Measurements from ENCODE around the gene MRPL9.

DNA sequence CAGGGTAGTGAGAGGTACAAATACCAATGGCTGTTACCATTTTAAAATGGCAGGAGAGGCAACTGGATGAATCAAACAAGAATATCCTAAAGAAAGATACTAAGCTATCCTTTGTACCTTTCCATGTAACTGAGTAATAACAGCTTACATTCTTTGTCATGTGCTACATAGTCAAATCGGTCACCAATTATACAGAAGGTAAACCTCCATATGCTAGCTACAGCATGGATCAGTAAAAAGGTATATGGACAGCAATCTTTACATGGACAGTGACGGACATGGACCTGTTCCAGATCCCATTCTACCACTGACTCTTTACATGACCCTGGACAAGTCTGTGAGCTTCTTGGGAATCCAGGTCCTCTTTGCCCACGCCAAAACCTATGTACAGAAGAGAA is 13.4 kb upstream of the MRPL9 start:
- TF ChIP-seq, protein P1, sequence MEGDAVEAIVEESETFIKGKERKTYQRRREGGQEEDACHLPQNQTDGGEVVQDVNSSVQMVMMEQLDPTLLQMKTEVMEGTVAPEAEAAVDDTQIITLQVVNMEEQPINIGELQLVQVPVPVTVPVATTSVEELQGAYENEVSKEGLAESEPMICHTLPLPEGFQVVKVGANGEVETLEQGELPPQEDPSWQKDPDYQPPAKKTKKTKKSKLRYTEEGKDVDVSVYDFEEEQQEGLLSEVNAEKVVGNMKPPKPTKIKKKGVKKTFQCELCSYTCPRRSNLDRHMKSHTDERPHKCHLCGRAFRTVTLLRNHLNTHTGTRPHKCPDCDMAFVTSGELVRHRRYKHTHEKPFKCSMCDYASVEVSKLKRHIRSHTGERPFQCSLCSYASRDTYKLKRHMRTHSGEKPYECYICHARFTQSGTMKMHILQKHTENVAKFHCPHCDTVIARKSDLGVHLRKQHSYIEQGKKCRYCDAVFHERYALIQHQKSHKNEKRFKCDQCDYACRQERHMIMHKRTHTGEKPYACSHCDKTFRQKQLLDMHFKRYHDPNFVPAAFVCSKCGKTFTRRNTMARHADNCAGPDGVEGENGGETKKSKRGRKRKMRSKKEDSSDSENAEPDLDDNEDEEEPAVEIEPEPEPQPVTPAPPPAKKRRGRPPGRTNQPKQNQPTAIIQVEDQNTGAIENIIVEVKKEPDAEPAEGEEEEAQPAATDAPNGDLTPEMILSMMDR (IDR thresholded peaks at IDR 0.05; ENCODE audit: low read length) = no peak
- no peak for TF ChIP-seq EZH2 (optimal IDR thresholded peaks at IDR 0.05; ENCODE audit: low read depth, low read length)
- no peak for TF ChIP-seq EZH2phosphoT487 (IDR thresholded peaks at IDR 0.05; ENCODE audit: low read length)
